ENCODE measurements around the gene IL18. TPM values are rescaled to one million over a fixed set of nuclear protein-coding genes. Genes with fewer than 3 reads are reported as not detected.

Gene IL18
- total and polyA plus RNA-seq, 2 donors from 2014 or later: 25.2 to 37.4 TPM

DNA sequence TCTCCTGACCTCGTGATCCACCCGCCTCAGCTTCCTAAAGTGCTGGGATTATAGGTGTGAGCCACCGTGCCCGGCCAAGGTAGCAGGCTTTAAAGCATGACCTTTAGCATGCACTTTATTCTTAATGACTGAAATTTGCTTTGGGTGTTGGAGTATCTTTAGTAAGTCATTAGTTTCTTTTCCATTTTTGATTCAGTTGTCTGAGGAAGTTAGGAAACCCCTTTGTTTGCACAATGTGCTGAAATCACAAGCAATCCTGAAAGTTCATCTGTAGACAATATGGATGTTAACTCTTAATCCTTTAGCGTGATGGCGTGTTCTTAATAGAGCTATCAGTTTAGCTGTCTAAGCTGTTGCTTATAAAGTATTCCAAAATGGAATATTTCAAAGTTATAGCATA, 60.4 kb downstream of the IL18 start:
- Histone ChIP-seq H3K9ac (ENCODE audit: low read length in 3 of 3) (no peak overlapping the region), H3K27ac (ENCODE audit: low read depth in 2 of 2, low read length in 2 of 2) (no peak overlapping the region), H3K27me3 (ENCODE audit: control insufficient read depth, insufficient read depth, low read length) (no peaks in the 10 kb centered on the region), H3K9me3 (ENCODE audit: control insufficient read depth in 2 of 3, insufficient read depth in 1 of 3, low read length in 3 of 3) (no peaks in the 10 kb centered on the region), H3K4me3 (ENCODE audit: low read length in 3 of 3) (no peak overlapping the region), H3K4me1 (ENCODE audit: control insufficient read depth in 2 of 3, insufficient read depth in 2 of 3, low read depth in 1 of 3, low read length in 3 of 3) (no peaks in the 10 kb centered on the region), H3K36me3 (ENCODE audit: control insufficient read depth in 2 of 3, insufficient read depth in 3 of 3, low read length in 3 of 3) (no peaks in the 10 kb centered on the region)
- FAIRE-seq: no peak
- TF ChIP-seq, protein P1, sequence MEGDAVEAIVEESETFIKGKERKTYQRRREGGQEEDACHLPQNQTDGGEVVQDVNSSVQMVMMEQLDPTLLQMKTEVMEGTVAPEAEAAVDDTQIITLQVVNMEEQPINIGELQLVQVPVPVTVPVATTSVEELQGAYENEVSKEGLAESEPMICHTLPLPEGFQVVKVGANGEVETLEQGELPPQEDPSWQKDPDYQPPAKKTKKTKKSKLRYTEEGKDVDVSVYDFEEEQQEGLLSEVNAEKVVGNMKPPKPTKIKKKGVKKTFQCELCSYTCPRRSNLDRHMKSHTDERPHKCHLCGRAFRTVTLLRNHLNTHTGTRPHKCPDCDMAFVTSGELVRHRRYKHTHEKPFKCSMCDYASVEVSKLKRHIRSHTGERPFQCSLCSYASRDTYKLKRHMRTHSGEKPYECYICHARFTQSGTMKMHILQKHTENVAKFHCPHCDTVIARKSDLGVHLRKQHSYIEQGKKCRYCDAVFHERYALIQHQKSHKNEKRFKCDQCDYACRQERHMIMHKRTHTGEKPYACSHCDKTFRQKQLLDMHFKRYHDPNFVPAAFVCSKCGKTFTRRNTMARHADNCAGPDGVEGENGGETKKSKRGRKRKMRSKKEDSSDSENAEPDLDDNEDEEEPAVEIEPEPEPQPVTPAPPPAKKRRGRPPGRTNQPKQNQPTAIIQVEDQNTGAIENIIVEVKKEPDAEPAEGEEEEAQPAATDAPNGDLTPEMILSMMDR (IDR thresholded peaks at IDR 0.05; ENCODE audit: borderline replicate concordance, extremely low read depth, insufficient read depth): no peak
- intact Hi-C loops (cut with DNase I): no loop called here
- no peak for DNase-seq

DNA sequence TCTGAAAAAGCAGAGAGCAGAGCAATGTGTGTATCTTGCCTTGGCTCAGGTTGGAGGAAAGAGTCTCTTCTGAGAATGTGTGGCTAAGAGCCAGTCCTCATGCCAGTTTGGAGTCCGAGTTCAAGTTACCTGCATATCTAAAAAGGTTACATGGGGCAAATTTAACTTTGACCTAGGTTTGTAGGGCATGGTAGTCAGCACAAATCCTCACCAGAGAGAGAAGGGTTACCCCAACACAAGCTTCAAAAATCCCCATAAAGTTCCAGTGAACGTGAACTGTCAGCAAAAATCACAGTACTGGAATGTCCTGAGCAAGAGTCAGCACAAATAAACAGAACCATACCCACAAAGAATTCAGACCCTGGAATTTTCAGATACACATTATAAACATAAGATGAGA, 63.4 kb downstream of the IL18 start:
- no peak for DNase-seq
- no peak overlapping the region for H3K9ac ChIP-seq (ENCODE audit: low read length in 3 of 3)
- intact Hi-C loops (cut with DNase I): no loop called here

DNA sequence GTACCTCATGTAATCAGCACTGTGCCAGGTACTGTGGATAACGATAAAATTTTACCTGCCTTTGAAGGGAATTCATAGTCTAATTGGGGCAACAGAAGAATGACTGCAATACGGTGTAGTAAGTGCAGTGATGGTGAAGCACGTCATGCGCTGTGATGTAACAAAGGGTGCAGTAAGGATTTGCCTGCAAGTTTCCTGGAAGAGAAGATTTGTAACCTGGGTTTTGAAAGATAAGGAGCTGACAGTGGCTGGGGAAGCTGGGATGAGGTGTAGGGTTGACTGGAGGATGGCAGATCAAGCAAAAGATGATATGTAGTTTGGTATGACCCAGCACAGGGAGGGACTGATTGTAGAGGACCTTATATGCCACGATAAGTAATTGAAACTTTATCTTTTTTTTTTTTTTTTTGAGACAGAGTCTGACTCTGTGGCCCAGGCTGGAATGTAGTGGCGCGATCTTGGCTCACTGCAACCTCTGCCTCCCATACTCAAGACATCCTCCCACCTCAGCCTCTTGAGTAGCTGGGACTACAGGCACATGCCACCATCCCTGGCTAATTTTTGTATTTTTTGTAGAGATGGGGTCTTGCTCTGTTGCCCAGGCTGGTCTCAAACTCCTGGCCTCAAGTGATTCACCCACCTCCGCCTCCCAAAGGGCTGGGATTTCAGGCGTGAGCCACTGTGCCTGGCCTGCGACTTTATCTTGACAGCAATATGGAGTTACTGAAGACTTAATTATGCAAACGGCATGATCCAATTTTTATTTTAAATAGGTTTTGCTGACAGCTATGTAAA, 66.0 kb downstream of the IL18 start:
- Histone ChIP-seq H3K9me3 (ENCODE audit: control insufficient read depth in 2 of 3, insufficient read depth in 1 of 3, low read length in 3 of 3) (no peaks in the 10 kb centered on the region), H3K4me3 (ENCODE audit: low read length in 3 of 3) (no peak overlapping the region), H3K27me3 (ENCODE audit: control insufficient read depth, insufficient read depth, low read length) (no peaks in the 10 kb centered on the region), H3K9ac (ENCODE audit: low read length in 3 of 3) (no peak overlapping the region), H3K4me1 (ENCODE audit: control insufficient read depth in 2 of 3, insufficient read depth in 2 of 3, low read depth in 1 of 3, low read length in 3 of 3) (no peaks in the 10 kb centered on the region), H3K27ac (ENCODE audit: low read depth in 2 of 2, low read length in 2 of 2) (no peak overlapping the region), H3K36me3 (ENCODE audit: control insufficient read depth in 2 of 3, insufficient read depth in 3 of 3, low read length in 3 of 3) (peaks cover 0 to 20% (median 11%) of the 10 kb centered on the region in 3 donors)
- intact Hi-C loops (cut with DNase I): no loop called here
- DNase-seq (no peak), FAIRE-seq (no peak)
- TF ChIP-seq, protein P1 (IDR thresholded peaks at IDR 0.05; ENCODE audit: borderline replicate concordance, extremely low read depth, insufficient read depth): no peak

More for the DNA sequence above, 63.4 kb downstream of the IL18 start:
- TF ChIP-seq, protein P1 (IDR thresholded peaks at IDR 0.05; ENCODE audit: borderline replicate concordance, extremely low read depth, insufficient read depth): no peak
- FAIRE-seq: no peak
- Histone ChIP-seq H3K4me1 (ENCODE audit: control insufficient read depth in 2 of 3, insufficient read depth in 2 of 3, low read depth in 1 of 3, low read length in 3 of 3) (no peaks in the 10 kb centered on the region), H3K36me3 (ENCODE audit: control insufficient read depth in 2 of 3, insufficient read depth in 3 of 3, low read length in 3 of 3) (peaks cover 0 to 12% (median 9%) of the 10 kb centered on the region in 3 donors), H3K27ac (ENCODE audit: low read depth in 2 of 2, low read length in 2 of 2) (no peak overlapping the region), H3K4me3 (ENCODE audit: low read length in 3 of 3) (no peak overlapping the region), H3K9me3 (ENCODE audit: control insufficient read depth in 2 of 3, insufficient read depth in 1 of 3, low read length in 3 of 3) (no peaks in the 10 kb centered on the region), H3K27me3 (ENCODE audit: control insufficient read depth, insufficient read depth, low read length) (no peaks in the 10 kb centered on the region)
